CD14-positive monocyte (primary cell): ENCODE data around the gene RHOH. TPM values are rescaled to one million over a fixed set of nuclear protein-coding genes. Genes with fewer than 3 reads are reported as not detected.

Experiments used
- DNase-seq, 3 donors: peaks; one replicate each; pipeline ENCODE4 v3.0.0-alpha.2; 2011 to 2022
- H2AFZ ChIP-seq: 2 replicates; pipeline ENCODE4 v1.6.0; 2012; ENCODE audit warnings: mild to moderate bottlenecking, low read depth, low read length, inconsistent platforms; ENCODE audit not compliant: insufficient read depth, poor library complexity, severe bottlenecking
- H3K27ac ChIP-seq, 2 donors: 1 replicate in 1 of 2; 2 replicates in 1 of 2; pipeline ENCODE4 v1.5.1; 2012 to 2013; ENCODE audit warnings: low read length in 2 of 2, control low read depth in 1 of 2, inconsistent platforms in 1 of 2, low read depth in 1 of 2, mild to moderate bottlenecking in 1 of 2
- H3K27me3 ChIP-seq, 2 donors: one replicate each; pipeline versions ENCODE4 v1.6.0 to v1.6.1; 2011 to 2013; ENCODE audit warnings: low read length in 2 of 2; ENCODE audit not compliant: control insufficient read depth in 2 of 2, insufficient read depth in 2 of 2
- H3K36me3 ChIP-seq, 2 donors: replicated peaks in 1 of 2; 1 replicate in 1 of 2; 2 replicates in 1 of 2; pipeline versions ENCODE4 v1.5.1 to v1.6.1; 2012 to 2013; ENCODE audit warnings: low read length in 2 of 2, control low read depth in 1 of 2, inconsistent platforms in 1 of 2, mild to moderate bottlenecking in 1 of 2; ENCODE audit not compliant: insufficient read depth in 2 of 2, control insufficient read depth in 1 of 2
- H3K4me1 ChIP-seq, 2 donors: 1 replicate in 1 of 2; 2 replicates in 1 of 2; pipeline versions ENCODE4 v1.5.1 to v1.6.1; 2012 to 2013; ENCODE audit warnings: low read length in 2 of 2, control low read depth in 1 of 2, inconsistent platforms in 1 of 2, mild to moderate bottlenecking in 1 of 2, moderate library complexity in 1 of 2; ENCODE audit not compliant: insufficient read depth in 2 of 2, control insufficient read depth in 1 of 2
- H3K4me2 ChIP-seq: replicated peaks from 2 replicates; pipeline ENCODE3; 2012; ENCODE audit warnings: low read length, moderate library complexity, mild to moderate bottlenecking; ENCODE audit not compliant: poor library complexity, severe bottlenecking; ENCODE audit errors: extremely low read depth
- H3K4me3 ChIP-seq, 3 experiments: fragments of 200-600 bp in 1 of 3; sonication (generic) in 1 of 3; replicated peaks in 1 of 3; 1 replicate in 2 of 3; 2 replicates in 1 of 3; pipeline ENCODE4 v1.5.1; 2011 to 2013; ENCODE audit warnings: low read length in 3 of 3, mild to moderate bottlenecking in 3 of 3, control low read depth in 2 of 3, low read depth in 2 of 3, inconsistent platforms in 1 of 3, moderate library complexity in 1 of 3
- H3K79me2 ChIP-seq: 2 replicates; pipeline ENCODE4 v1.6.0; 2012; ENCODE audit warnings: mild to moderate bottlenecking, control low read depth, inconsistent platforms, low read length, moderate library complexity; ENCODE audit not compliant: insufficient read depth
- H3K9ac ChIP-seq: 2 replicates; pipeline ENCODE4 v1.6.0; 2017; ENCODE audit warnings: low read length, mild to moderate bottlenecking; ENCODE audit not compliant: insufficient read depth, poor library complexity, severe bottlenecking
- H3K9me3 ChIP-seq, 2 donors: replicated peaks in 1 of 2; 1 replicate in 1 of 2; 2 replicates in 1 of 2; pipeline versions ENCODE4 v1.5.1 to v1.6.1; 2012 to 2013; ENCODE audit warnings: low read length in 2 of 2, control low read depth in 1 of 2; ENCODE audit not compliant: control insufficient read depth in 1 of 2, insufficient read depth in 1 of 2
- H4K20me1 ChIP-seq: 2 replicates; pipeline ENCODE4 v1.6.0; 2012; ENCODE audit warnings: mild to moderate bottlenecking, low read length, control low read depth, moderate library complexity; ENCODE audit not compliant: insufficient read depth
- H3K27ac Mint-ChIP-seq, 7 donors: one replicate each; pipeline ENCODE4 v1.8.0; 2020; ENCODE audit warnings: mild to moderate bottlenecking in 7 of 7, mixed read lengths in 7 of 7, moderate library complexity in 6 of 7, inconsistent platforms in 2 of 7
- H3K27me3 Mint-ChIP-seq, 3 donors: one replicate each; pipeline ENCODE4 v1.8.0; 2021 to 2022; ENCODE audit warnings: low read depth in 3 of 3, mild to moderate bottlenecking in 3 of 3, mixed read lengths in 3 of 3, moderate library complexity in 3 of 3, inconsistent platforms in 1 of 3
- H3K36me3 Mint-ChIP-seq, 2 donors: one replicate each; pipeline ENCODE4 v1.8.0; 2020; ENCODE audit warnings: mixed read lengths in 2 of 2, inconsistent platforms in 1 of 2, mild to moderate bottlenecking in 1 of 2
- H3K4me1 Mint-ChIP-seq: one replicate; pipeline ENCODE4 v1.8.0; 2020; ENCODE audit warnings: mild to moderate bottlenecking, mixed read lengths
- H3K4me3 Mint-ChIP-seq, 2 donors: one replicate each; pipeline ENCODE4 v1.8.0; 2020; ENCODE audit warnings: mild to moderate bottlenecking in 2 of 2, mixed read lengths in 2 of 2, moderate library complexity in 1 of 2
- H3K9me3 Mint-ChIP-seq, 7 donors: one replicate each; pipeline ENCODE4 v1.8.0; 2020 to 2022; ENCODE audit warnings: mixed read lengths in 7 of 7, mild to moderate bottlenecking in 6 of 7, moderate library complexity in 6 of 7, inconsistent platforms in 2 of 7
- CTCF ChIP-seq: fragments of 200-600 bp; IDR thresholded peaks from one replicate; pipeline ENCODE4 v1.8.0; 2022; ENCODE audit warnings: antibody characterized with exemption, mild to moderate bottlenecking
- WGBS: methylation state at CpG from one replicate; pipeline ENCODE4 v1.1.5; 2013; ENCODE audit warnings: missing lambda C conversion rate; ENCODE audit not compliant: insufficient coverage; 5-methylcytosine and 5-hydroxymethylcytosine counted together
- intact Hi-C, 2 donors: fragments of 100-400 bp; cut with micrococcal nuclease; formaldehyde crosslinking; loops; one replicate each; pipeline versions ENCODE4 v1.15.0 to v1.15.1; 2023
- polyA plus RNA-seq, 3 donors: library from polyadenylated mRNA; depleted of rRNA in 1 of 3; unstranded in 2 of 3; stranded (reverse) in 1 of 3; fragments of 300-500 nt in 2 of 3; fragments of >200 nt in 1 of 3; fragmentation: Illumina TruSeq in 2 of 3; gene quantifications; 1 replicate in 2 of 3; 2 replicates in 1 of 3; pipeline ENCODE4 v1.2.3, GENCODE V29; 2012 to 2021

The RHOH gene
- polyA plus RNA-seq, 3 donors: 0.16 to 1.4 (median 1.2) TPM

- H3K4me2 ChIP-seq: no peak overlapping the region
- TF ChIP-seq CTCF: no peak
- no peaks in the 10 kb centered on the region for H4K20me1 ChIP-seq
- no peak overlapping the region for H2AFZ ChIP-seq
- intact Hi-C loops: no loop called here
- peaks cover 1 to 3% (median 2%) of the 10 kb centered on the region in 3 donors for H3K27me3 Mint-ChIP-seq
- H3K27ac Mint-ChIP-seq: no peak overlapping the region
- WGBS: 87% methylated on average over 8 of the region's 10 CpGs
- no peaks in the 10 kb centered on the region for H3K9me3 ChIP-seq
- no peak overlapping the region for H3K4me3 Mint-ChIP-seq
- peaks cover 0 to 3% (median 0%) of the 10 kb centered on the region in 7 donors for H3K9me3 Mint-ChIP-seq
- H3K4me3 ChIP-seq: no peak overlapping the region
- H3K27ac ChIP-seq: no peak overlapping the region
- H3K27me3 ChIP-seq: no peaks in the 10 kb centered on the region
- no peaks in the 10 kb centered on the region for H3K79me2 ChIP-seq
- H3K4me1 ChIP-seq: peaks cover 10 to 22% of the 10 kb centered on the region in 2 donors
- peaks cover 0 to 2% of the 10 kb centered on the region in 2 donors for H3K36me3 Mint-ChIP-seq
- no peak overlapping the region for H3K9ac ChIP-seq
- peaks cover 25% of the 10 kb centered on the region for H3K4me1 Mint-ChIP-seq
- DNase-seq: no peak
- H3K36me3 ChIP-seq: no peaks in the 10 kb centered on the region
Measured at GRCh38 chr4:40176602-40177001, 20.2 kb upstream of the RHOH start.

GRCh38 chr4:40177591-40177990 is 19.2 kb upstream of the RHOH start:
- H3K4me1 Mint-ChIP-seq: peaks cover 25% of the 10 kb centered on the region
- intact Hi-C loops: no loop called here
- WGBS: no CpG with 5 or more reads among the region's 2 CpGs
- DNase-seq: no peak
- H4K20me1 ChIP-seq: no peaks in the 10 kb centered on the region
- no peaks in the 10 kb centered on the region for H3K79me2 ChIP-seq
- H3K27me3 ChIP-seq: no peaks in the 10 kb centered on the region
- H3K9ac ChIP-seq: no peak overlapping the region
- H3K27ac Mint-ChIP-seq: no peak overlapping the region
- no peak overlapping the region for H3K4me3 Mint-ChIP-seq
- no peaks in the 10 kb centered on the region for H3K9me3 ChIP-seq
- no peak overlapping the region for H2AFZ ChIP-seq
- H3K27ac ChIP-seq: no peak overlapping the region
- peaks cover 0 to 3% (median 0%) of the 10 kb centered on the region in 7 donors for H3K9me3 Mint-ChIP-seq
- H3K36me3 Mint-ChIP-seq: peaks cover 0 to 2% of the 10 kb centered on the region in 2 donors
- TF ChIP-seq CTCF: no peak
- H3K4me3 ChIP-seq: no peak overlapping the region
- H3K27me3 Mint-ChIP-seq: peaks cover 0 to 3% (median 1%) of the 10 kb centered on the region in 3 donors
- no peak overlapping the region for H3K4me2 ChIP-seq
- peaks cover 10 to 22% of the 10 kb centered on the region in 2 donors for H3K4me1 ChIP-seq
- H3K36me3 ChIP-seq: no peaks in the 10 kb centered on the region
